ENCODE results near the gene PRSS22. TPM values are rescaled to one million over a fixed set of nuclear protein-coding genes. Genes with fewer than 3 reads are reported as not detected.

The PRSS22 gene
- total RNA-seq, 2 donors from 2014 or later, result not detected

GRCh38 chr16:2860826-2861567 is 3.0 kb upstream of the PRSS22 start:
- H3K4me3 ChIP-seq, result no peak overlapping the region
- peaks cover 0 to 4% of the 10 kb centered on the region in 2 donors for H3K9me3 ChIP-seq
- DNase-seq (ENCODE audit: low spot score), result no peak
- TF ChIP-seq CTCF (IDR thresholded peaks at IDR 0.05), result no peak
- H3K36me3 ChIP-seq, result no peaks in the 10 kb centered on the region
- H3K4me1 ChIP-seq, result peaks cover 0 to 9% of the 10 kb centered on the region in 2 donors
- no peak overlapping the region for H3K27ac ChIP-seq
- H3K27me3 ChIP-seq, result peaks cover 0 to 12% of the 10 kb centered on the region in 2 donors

GRCh38 chr16:2859686-2860265 is 1.8 kb upstream of the PRSS22 start:
- Histone ChIP-seq H3K4me1 (peaks cover 0 to 9% of the 10 kb centered on the region in 2 donors), H3K4me3 (no peak overlapping the region), H3K36me3 (no peaks in the 10 kb centered on the region), H3K9me3 (peaks cover 0 to 6% of the 10 kb centered on the region in 2 donors), H3K27me3 (peaks cover 0 to 12% of the 10 kb centered on the region in 2 donors), H3K27ac (no peak overlapping the region)
- no peak for DNase-seq (ENCODE audit: low spot score)
- TF ChIP-seq CTCF (IDR thresholded peaks at IDR 0.05), result no peak

GRCh38 chr16:2858245-2859025 is 465 bp upstream of the PRSS22 start:
- Histone ChIP-seq H3K36me3 (no peaks in the 10 kb centered on the region), H3K27me3 (peaks cover 0 to 12% of the 10 kb centered on the region in 2 donors), H3K27ac (no peak overlapping the region), H3K9me3 (peaks cover 0 to 16% of the 10 kb centered on the region in 2 donors), H3K4me1 (peaks cover 0 to 9% of the 10 kb centered on the region in 2 donors), H3K4me3 (no peak overlapping the region)
- no peak for TF ChIP-seq CTCF (IDR thresholded peaks at IDR 0.05)
- no peak for DNase-seq (ENCODE audit: low spot score)

DNA sequence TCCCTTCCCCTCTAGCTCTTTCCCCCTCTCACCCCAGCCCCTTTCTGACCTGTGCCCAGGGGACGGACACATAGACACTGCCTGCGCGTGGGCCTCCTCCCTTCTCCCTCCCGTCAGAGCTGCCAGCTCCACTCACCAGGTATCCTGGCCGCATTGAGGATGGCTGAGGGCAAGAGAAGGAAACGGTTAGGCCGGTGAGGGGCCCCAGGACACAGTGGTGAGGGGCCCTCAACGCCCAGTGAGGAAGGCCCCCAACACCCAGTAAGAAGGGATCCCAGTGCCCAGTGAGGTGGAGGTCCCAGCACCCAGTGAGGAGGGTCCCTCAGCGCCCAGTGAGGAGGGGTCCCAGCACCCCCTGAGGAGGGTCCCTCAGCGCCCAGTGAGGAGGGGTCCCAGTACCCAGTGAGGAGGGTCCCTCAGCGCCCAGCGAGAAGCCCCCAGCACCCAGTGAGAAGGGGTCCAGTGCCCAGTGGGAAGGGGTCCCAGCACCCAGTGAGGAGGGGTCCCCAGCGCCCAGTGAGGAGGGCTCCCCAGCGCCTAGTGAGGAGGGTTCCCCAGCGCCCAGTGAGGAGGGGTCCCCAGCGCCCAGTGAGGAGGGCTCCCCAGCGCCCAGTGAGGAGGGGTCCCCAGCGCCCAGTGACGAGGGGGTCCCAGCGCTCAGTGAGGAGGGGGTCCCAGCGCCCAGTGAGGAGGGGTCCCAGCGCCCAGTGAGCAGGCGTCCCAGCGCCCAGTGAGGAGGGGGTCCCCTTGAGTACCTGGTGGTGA is 1.1 kb downstream of the PRSS22 start:
- no peak for DNase-seq (ENCODE audit: low spot score)
- no peak overlapping the region for H3K4me3 ChIP-seq
- peaks cover 0 to 9% of the 10 kb centered on the region in 2 donors for H3K4me1 ChIP-seq
- H3K9me3 ChIP-seq, result peaks cover 0 to 16% of the 10 kb centered on the region in 2 donors
- no peaks in the 10 kb centered on the region for H3K36me3 ChIP-seq
- H3K27me3 ChIP-seq, result peaks cover 0 to 12% of the 10 kb centered on the region in 2 donors
- no peak for TF ChIP-seq CTCF (IDR thresholded peaks at IDR 0.05)
- H3K27ac ChIP-seq, result no peak overlapping the region

DNA sequence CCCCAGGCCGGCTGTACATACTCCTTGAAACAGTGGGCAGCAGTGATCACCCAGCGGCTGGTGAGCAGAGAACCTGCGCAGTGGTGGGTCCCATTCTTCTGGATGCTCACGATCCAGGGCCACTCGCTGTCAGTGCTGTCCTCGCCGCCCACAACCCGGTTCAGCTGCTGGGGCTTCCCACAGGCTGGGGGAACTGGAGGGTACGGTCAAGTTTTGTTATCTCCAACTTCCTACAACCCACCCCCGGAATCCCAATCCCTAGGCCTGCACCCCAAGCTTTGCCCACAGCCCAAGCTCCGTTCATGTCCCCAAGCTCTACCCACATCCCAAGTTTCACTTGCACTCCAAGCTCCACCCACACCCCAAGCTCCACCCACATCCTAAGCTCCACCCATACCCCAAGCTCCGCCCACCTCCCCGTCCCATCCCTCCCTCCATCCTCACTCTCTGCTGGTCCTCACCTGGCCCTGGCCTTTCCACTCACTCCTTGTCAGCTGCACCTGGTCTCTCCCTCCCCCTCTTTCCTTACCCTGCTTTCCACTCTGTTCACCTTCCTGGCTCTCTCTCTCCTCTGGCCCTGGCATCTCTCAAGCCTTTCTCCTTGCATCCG is 1.8 kb downstream of the PRSS22 start:
- TF ChIP-seq CTCF (IDR thresholded peaks at IDR 0.05), result no peak
- no peaks in the 10 kb centered on the region for H3K36me3 ChIP-seq
- DNase-seq (ENCODE audit: low spot score), result no peak
- peaks cover 0 to 12% of the 10 kb centered on the region in 2 donors for H3K27me3 ChIP-seq
- peaks cover 0 to 15% of the 10 kb centered on the region in 2 donors for H3K9me3 ChIP-seq
- peaks cover 0 to 9% of the 10 kb centered on the region in 2 donors for H3K4me1 ChIP-seq
- H3K4me3 ChIP-seq, result no peak overlapping the region
- H3K27ac ChIP-seq, result no peak overlapping the region

All from right atrium auricular region (tissue), 2 donors.